Middle frontal gyrus (tissue), 1 donor: ENCODE results near the gene PKMYT1.
A peak's percentile ranks its signal among the peaks of the same experiment; 100 is the strongest.

Experiments
- DNase-seq: peaks from one replicate; pipeline ENCODE4 v3.0.0-alpha.2; 2015; ENCODE audit warnings: low spot score; ENCODE audit errors: extremely low spot score

Gene PKMYT1

GRCh38 chr16:3000540-3000939 lies 20.3 kb upstream of the PKMYT1 start:
- DNase-seq, result no peak

DNA sequence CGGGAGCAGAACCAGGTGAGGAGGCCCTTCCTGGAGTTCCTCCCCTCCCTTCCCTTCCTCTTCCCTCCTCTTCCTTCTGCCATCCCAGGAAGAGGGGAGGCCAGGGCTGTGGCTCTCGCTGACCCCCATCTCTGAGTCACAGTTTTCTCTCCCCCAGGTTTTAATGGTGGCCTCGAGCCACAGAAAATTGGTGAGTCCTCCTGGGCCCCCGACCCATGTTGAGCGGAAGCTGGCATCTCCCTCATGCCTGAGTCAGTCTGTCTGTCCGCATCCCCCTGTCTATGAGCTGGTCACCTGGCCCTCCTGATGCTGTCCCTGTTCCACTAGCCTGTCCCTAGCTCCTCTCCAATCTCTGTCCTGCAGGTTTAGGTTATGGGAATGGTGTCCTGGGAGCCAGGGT lies 19.7 kb upstream of the PKMYT1 start:
- no peak for DNase-seq

DNA sequence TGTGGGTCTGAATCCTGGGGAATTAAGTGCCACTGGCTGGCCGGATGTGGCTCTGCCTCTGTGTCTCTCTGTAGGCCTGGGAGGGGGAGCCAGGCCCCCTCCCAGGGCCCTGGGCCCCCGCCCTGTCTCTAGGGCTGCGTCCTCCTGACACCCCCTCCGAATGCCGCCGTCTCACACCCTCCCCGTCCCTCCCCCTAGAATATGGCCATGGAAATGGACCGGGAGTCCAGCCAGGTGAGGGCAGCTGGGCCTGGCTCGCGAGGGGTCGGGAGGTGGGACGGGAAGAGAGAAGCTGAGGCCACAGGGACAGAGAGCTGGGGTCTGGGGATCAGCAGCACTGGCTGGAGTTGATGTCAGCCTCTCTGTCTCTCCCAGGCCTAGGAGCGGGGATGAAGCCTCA lies 16.1 kb upstream of the PKMYT1 start:
- no peak for DNase-seq

DNA sequence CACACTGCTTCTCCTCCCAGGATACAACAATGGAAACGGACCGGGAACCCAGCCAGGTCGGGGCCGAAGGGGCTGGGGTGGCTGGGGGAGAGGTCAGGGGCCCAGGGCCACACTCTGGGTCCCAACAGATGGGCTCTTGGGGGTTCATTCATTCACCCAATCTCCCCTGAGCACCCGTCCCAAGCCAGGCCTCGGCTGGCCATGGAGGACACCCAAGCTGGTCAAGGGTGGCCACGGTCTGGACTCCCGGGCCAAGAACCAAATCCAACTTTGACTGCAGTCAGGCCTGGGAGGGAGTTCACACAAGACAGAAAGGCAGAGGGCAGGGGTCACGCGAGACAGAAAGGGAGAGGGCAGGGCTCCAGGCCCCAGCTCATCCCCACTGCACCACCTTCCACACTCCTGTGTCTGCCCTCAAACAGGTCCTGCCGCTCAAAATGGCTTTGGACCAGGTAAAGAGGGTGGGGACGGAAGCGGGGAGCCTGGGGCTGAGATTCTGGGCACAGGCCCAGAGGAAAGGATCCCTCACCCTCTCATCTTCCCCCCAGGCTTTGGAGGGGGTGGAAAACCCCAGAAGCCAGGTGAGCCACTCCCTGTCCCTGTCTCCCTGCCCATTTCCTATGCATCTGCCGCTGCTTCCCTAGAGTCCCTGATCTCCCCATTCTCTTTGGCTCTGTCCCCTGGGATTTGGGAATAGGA lies 12.3 kb upstream of the PKMYT1 start:
- no peak for DNase-seq

DNA sequence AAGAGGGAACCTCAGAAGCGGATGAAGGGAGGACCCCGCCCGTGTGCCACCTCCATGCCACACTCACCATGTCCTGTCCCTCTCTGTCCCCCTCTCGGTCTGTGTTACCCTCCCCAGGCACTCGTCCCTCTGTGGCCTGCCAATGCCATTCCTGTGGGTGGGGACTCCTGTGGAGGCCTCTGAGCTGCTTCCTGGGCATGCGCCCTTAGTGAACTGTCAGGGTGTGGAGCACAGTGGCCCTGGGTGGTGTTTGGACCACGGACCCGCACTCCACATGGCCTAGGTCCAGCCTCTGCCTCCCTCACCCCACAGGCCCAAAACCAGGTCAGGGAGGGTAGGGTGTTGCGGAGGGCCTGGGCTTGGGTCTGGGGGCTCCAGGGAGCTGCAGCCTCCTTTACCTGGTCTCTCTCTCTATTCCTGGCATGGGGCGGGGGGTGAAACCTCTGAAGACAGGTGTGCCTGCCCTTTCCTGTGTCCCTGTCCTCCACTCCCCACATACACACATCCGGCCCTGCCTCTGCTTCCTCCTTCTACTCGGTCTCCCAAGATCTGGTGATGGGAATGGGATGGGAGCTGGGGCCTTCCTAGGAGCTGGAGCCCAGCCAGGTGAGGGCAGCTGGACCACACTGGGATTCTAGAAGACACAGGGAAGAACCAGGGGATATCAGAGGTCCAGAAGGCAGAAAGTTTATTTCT lies 11.5 kb upstream of the PKMYT1 start:
- DNase-seq, result no peak

DNA sequence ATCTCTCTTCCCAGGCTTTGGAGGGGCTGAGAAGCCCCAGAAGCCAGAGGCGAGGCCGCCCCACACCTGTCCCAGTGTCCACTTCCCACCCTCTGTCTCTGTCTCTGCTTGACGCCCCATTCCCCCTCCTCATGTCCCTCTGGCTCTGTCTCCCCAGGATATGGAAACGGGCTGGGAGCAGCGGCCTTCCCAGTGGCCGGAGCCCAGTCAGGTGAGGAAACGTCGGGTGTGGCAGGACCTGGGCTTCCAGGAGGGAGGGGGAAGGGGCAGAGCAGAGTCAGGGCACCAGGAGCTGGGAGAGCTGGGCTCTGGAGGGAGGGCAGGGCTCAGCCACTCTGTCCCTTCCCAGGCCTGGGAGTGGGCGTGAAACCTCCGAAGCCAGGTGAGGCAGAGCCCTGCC lies 10.6 kb upstream of the PKMYT1 start:
- no peak for DNase-seq

DNA sequence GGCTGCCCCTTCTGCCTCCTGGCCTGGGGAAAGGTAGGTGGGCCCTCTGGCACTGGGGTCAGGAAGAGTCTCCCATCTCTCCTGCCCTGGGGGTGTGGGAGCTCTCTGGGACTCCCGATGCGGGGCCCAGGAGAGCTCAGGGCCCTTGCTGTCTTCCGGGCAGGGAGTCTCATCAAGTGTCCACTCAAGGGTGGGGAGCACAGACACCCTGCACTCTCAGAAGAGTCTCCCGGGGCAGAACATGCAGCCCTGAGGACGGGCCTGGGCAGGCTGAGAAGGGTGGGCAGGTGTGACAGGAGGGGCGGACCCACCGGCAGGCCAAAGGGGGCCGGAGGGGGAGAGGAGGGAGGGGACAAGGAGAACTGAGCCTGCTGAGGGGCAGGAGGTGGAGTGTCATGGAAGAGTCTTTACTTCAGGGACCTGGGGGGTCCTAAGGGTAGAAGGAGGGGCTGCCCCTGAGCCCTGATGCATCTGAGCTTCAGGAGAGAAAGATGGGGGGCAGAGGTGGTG lies 8.4 kb upstream of the PKMYT1 start:
- no peak for DNase-seq

GRCh38 chr16:2987833-2988232 lies 7.6 kb upstream of the PKMYT1 start:
- DNase-seq, result no peak

DNA sequence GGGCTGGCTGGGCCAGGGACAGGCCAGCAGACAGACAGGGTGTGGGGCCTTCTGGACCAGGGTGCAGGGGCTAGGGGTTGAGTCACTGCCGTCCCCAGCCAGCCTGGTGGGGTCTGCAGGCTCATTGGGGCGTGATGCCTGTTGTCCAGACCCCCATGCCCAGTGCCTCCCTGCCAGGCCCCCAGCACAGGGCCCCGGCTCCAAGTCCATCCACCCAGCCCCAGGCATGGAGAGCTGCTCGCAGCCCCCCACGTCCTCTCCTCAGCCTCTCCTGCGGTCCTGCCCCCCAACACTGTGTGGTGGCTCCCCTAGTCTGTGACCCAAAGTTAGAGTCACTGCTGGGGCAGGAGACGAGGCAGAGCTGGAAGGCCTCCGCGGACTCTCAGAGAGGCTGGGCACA lies 7.0 kb upstream of the PKMYT1 start:
- no peak for DNase-seq

DNA sequence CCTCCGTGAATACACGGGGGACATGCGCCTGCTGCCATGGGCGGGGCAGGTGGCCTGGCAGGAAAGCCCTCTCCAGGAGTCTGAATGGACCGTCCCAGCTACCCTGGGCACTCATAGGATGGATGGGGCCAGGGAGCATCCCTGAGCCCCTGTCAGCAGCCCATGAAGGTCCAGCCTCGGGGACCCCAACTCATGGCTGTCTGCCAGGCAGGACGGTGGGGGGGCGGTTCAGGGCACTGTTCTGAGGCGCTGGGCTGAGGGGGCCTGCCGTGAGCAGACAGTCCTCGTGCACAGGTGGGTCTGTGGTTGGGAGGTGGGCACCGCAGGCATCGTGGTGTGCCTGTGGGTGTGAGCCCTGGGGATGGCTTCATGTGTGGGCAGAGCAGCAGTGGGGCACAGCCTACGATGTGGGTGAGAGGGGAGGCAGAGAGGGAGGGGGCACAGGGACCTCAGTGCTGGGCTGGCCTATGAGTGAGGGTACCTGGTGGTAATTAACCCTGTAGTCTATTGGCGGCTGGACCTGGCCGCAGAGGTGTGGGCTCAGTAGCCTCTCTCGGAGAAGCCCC lies 6.5 kb upstream of the PKMYT1 start:
- no peak for DNase-seq

- DNase-seq, result no peak
These were observed 5.7 kb upstream of the PKMYT1 start for GRCh38 chr16:2985893-2986355.

GRCh38 chr16:2985462-2985861 lies 5.2 kb upstream of the PKMYT1 start:
- no peak for DNase-seq

- DNase-seq, result peak; percentile 71
These were observed 3.5 kb upstream of the PKMYT1 start for GRCh38 chr16:2983706-2984136.

- no peak for DNase-seq
These were observed 2.2 kb upstream of the PKMYT1 start for GRCh38 chr16:2982402-2982801.

DNA sequence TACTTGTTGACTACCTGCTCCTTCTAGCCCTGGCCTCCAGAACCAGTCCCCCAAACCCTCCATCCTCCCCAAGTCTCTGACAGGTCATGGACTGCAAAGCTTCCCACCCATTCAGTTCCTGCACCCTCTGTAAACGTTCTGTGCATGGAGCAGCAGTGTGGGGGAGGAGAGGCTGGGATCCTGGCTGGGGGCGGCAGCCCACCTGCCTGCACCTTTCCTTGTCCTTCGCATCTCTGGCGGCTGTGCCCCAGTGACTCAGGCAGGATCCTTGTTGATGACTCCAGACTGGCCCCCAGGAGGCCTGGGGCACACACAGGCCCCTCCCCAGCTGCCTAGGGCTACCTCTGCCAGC lies 1.6 kb upstream of the PKMYT1 start:
- no peak for DNase-seq

GRCh38 chr16:2981177-2981898 lies 1.1 kb upstream of the PKMYT1 start:
- no peak for DNase-seq

GRCh38 chr16:2979669-2980226 lies 498 bp downstream of the PKMYT1 start:
- no peak for DNase-seq

DNA sequence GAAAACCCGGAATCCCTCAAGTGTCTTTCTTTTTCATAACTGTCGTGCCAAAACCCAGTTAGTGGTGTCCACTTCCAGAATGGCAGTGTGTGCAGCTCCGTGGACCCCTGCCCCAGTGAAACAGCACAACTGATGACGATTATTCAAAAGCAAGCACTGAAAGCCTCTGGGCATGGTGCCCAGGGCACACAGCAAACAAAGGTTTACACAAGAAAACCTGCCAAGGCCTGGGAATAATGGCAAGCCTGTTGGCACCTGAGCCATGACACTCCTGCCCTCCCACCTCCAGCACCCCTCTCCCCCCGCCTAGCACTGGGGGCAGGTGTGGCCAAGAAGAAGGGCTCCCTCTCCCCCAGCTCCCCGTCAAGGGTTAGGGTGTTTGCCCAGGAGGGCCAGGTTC lies 2.8 kb downstream of the PKMYT1 start:
- DNase-seq, result no peak

DNA sequence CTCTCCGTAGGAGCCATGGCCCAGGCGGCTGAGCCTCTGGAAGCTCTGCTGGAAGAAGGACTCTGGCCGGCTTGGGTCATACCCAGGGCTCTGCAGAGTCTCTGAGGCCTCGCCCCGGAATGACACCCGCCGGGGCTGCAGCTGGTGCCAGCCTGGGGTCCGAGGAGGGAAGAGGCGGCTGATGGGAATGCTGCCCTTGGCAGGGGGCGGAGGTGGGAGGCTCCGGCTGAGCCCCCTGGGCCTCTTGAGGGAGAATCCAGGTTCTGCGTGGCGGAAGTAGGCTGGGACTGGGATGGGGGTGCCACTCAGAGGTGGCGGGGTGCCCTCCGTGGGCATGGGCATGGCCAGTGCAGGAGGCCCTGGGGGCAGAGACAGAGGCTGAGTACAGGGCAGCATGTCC lies 3.6 kb downstream of the PKMYT1 start:
- DNase-seq, result no peak

DNA sequence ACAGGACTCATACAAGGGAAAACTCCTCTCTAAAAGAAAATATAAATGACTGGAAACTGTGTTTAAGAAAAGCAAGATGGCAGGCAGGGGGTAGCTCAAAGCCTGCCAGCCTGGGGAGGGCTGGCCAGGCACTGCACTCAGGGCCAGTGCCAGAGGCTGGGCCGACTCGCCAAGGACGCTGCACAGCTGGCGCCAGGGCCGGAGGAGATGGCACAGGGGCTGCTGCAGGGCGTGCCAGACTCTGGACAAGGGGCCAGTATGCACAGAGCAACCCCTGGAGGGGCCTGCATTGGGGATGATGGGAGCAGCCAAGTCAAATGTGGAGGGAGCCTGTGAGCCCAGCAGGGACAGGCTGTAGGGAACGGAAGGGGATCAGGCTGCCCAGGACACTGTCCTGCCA lies 4.0 kb downstream of the PKMYT1 start:
- no peak for DNase-seq

- DNase-seq, result no peak
These were observed 5.0 kb downstream of the PKMYT1 start for GRCh38 chr16:2975161-2975795.
